Astrocyte (in vitro differentiated cells and primary cell): Measurements from ENCODE around the gene KRT13.
"Not testable (repeated sequence)": the region's sequence is repeated elsewhere in the genome, so short reads cannot be mapped to it uniquely, and the experiment has no call there.

Experiments
- CTCF ChIP-seq: IDR thresholded peaks from 2 replicates; pipeline ENCODE4 v1.5.1; 2011; ENCODE audit warnings: low read depth, mild to moderate bottlenecking, inconsistent platforms, low read length, moderate library complexity; ENCODE audit not compliant: insufficient read depth
- EZH2 ChIP-seq: IDR thresholded peaks from 2 replicates; pipeline ENCODE4 v1.6.1; 2012; ENCODE audit warnings: mild to moderate bottlenecking, low read length, inconsistent platforms; ENCODE audit not compliant: insufficient read depth

- TF ChIP-seq EZH2, CTCF: not testable (repeated sequence)
Observed at GRCh38 chr17:41542786-41543185, 37.4 kb upstream of the KRT13 start.
